ENCODE data around the gene LIPI. TPM values are rescaled to one million over a fixed set of nuclear protein-coding genes. Genes with fewer than 3 reads are reported as not detected.

LIPI gene
- total and polyA plus RNA-seq, 2 experiments from 2014 or later, result not detected

- H3K4me3 ChIP-seq, result no peak overlapping the region
- H2AFZ ChIP-seq, result no peak overlapping the region
- no peak overlapping the region for H3K4me2 ChIP-seq (ENCODE audit: unreplicated experiment)
- H3K9me2 ChIP-seq (ENCODE audit: insufficient read depth), result no peaks in the 10 kb centered on the region
- H4K20me1 ChIP-seq (ENCODE audit: insufficient read depth), result no peaks in the 10 kb centered on the region
- no peak for DNase-seq
- H3F3A ChIP-seq (ENCODE audit: insufficient read depth), result no peaks in the 10 kb centered on the region
- H3K36me3 ChIP-seq (ENCODE audit: low read depth), result no peaks in the 10 kb centered on the region
- H3K27me3 ChIP-seq (replicated peaks; ENCODE audit: insufficient read depth), result no peaks in the 10 kb centered on the region
- in situ Hi-C loops (cut with MboI), result no loop called here
- no peaks in the 10 kb centered on the region for H3K79me2 ChIP-seq (ENCODE audit: insufficient read depth)
- TF ChIP-seq EZH2phosphoT487 (IDR thresholded peaks at IDR 0.05; ENCODE audit: insufficient read depth, low read depth), result no peak
- no peak for TF ChIP-seq EZH2 (IDR thresholded peaks at IDR 0.05; ENCODE audit: insufficient read depth, poor library complexity, severe bottlenecking)
- no peak overlapping the region for H3K9ac ChIP-seq
- H3K27ac ChIP-seq, result no peak overlapping the region
- H3K9me3 ChIP-seq (ENCODE audit: low read depth), result no peaks in the 10 kb centered on the region
- H3K4me1 ChIP-seq (ENCODE audit: insufficient read depth), result no peaks in the 10 kb centered on the region
- WGBS, 2 experiments (ENCODE audit: low coverage in 1 of 2, low lambda C conversion rate in 2 of 2, missing lambda C conversion rate in 2 of 2), result 45 to 55% methylated on average over 2 of the region's 2 CpGs
Measured at GRCh38 chr21:14239281-14239680, 28.5 kb upstream of the LIPI start.

DNA sequence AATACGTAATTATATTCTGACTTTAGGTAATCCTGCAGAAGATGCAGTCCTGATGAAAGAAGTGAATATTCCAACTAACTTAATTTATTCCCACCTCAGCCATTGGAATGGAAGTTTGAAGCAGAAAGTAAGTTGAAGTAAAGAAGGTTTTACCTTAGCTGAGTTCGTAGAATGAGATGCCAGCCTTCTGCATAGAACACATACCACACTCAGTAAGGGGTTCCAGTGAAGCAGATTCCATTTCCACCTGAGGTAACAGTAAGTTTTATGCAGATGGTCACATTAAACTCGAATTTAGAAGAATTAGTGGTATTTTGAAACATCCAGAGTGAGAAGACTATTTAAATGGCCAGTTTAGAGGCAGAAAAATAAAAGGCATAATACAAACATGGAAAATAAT is 25.4 kb upstream of the LIPI start:
- no peak overlapping the region for H2AFZ ChIP-seq
- H3K9me2 ChIP-seq (ENCODE audit: insufficient read depth), result no peaks in the 10 kb centered on the region
- 14 to 24% methylated on average over 3 of the region's 3 CpGs for WGBS, 2 experiments (ENCODE audit: low coverage in 1 of 2, low lambda C conversion rate in 2 of 2, missing lambda C conversion rate in 2 of 2)
- H4K20me1 ChIP-seq (ENCODE audit: insufficient read depth), result no peaks in the 10 kb centered on the region
- no peaks in the 10 kb centered on the region for H3K9me3 ChIP-seq (ENCODE audit: low read depth)
- in situ Hi-C loops (cut with MboI), result no loop called here
- no peaks in the 10 kb centered on the region for H3K79me2 ChIP-seq (ENCODE audit: insufficient read depth)
- H3K27me3 ChIP-seq (replicated peaks; ENCODE audit: insufficient read depth), result no peaks in the 10 kb centered on the region
- H3K27ac ChIP-seq, result no peak overlapping the region
- no peaks in the 10 kb centered on the region for H3F3A ChIP-seq (ENCODE audit: insufficient read depth)
- H3K9ac ChIP-seq, result no peak overlapping the region
- no peak for DNase-seq
- TF ChIP-seq EZH2phosphoT487 (IDR thresholded peaks at IDR 0.05; ENCODE audit: insufficient read depth, low read depth) (no peak), EZH2 (IDR thresholded peaks at IDR 0.05; ENCODE audit: insufficient read depth, poor library complexity, severe bottlenecking) (no peak)
- no peaks in the 10 kb centered on the region for H3K4me1 ChIP-seq (ENCODE audit: insufficient read depth)
- no peak overlapping the region for H3K4me2 ChIP-seq (ENCODE audit: unreplicated experiment)
- no peak overlapping the region for H3K4me3 ChIP-seq
- no peaks in the 10 kb centered on the region for H3K36me3 ChIP-seq (ENCODE audit: low read depth)

DNA sequence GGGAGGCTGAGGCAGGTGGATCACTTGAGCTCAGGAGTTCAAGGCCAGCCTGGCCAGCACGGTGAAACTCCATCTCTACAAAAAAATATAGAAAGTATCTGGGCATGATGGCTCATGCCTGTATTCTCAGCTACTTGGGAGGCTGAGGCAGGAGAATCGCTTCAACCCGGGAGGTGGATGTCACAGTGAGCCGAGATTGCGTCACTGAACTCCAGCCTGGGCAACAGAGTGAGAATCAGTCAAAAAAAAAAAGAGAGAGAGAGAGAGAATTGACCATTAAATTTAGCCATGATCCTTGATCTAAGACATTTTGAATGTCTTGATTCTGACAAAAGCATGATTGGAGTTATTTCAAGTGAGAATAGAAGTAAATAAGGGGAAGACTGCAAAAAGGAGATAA is 24.3 kb upstream of the LIPI start:
- in situ Hi-C loops (cut with MboI), result no loop called here
- H3K4me3 ChIP-seq, result no peak overlapping the region
- H3K27me3 ChIP-seq (replicated peaks; ENCODE audit: insufficient read depth), result no peaks in the 10 kb centered on the region
- no peaks in the 10 kb centered on the region for H4K20me1 ChIP-seq (ENCODE audit: insufficient read depth)
- H3K9me3 ChIP-seq (ENCODE audit: low read depth), result no peaks in the 10 kb centered on the region
- no peak overlapping the region for H3K27ac ChIP-seq
- H3F3A ChIP-seq (ENCODE audit: insufficient read depth), result no peaks in the 10 kb centered on the region
- no peak for TF ChIP-seq EZH2 (IDR thresholded peaks at IDR 0.05; ENCODE audit: insufficient read depth, poor library complexity, severe bottlenecking)
- no peak for TF ChIP-seq EZH2phosphoT487 (IDR thresholded peaks at IDR 0.05; ENCODE audit: insufficient read depth, low read depth)
- no peak overlapping the region for H3K9ac ChIP-seq
- H3K4me1 ChIP-seq (ENCODE audit: insufficient read depth), result no peaks in the 10 kb centered on the region
- no peak overlapping the region for H3K4me2 ChIP-seq (ENCODE audit: unreplicated experiment)
- H2AFZ ChIP-seq, result no peak overlapping the region
- H3K9me2 ChIP-seq (ENCODE audit: insufficient read depth), result no peaks in the 10 kb centered on the region
- no peaks in the 10 kb centered on the region for H3K79me2 ChIP-seq (ENCODE audit: insufficient read depth)
- no peaks in the 10 kb centered on the region for H3K36me3 ChIP-seq (ENCODE audit: low read depth)
- 26 to 35% methylated on average over 5 of the region's 5 CpGs for WGBS, 2 experiments (ENCODE audit: low coverage in 1 of 2, low lambda C conversion rate in 2 of 2, missing lambda C conversion rate in 2 of 2)
- no peak for DNase-seq

- in situ Hi-C loops (cut with MboI), result no loop called here
- Histone ChIP-seq H3K79me2 (ENCODE audit: insufficient read depth) (no peaks in the 10 kb centered on the region), H3F3A (ENCODE audit: insufficient read depth) (no peaks in the 10 kb centered on the region), H3K9me3 (ENCODE audit: low read depth) (no peaks in the 10 kb centered on the region), H3K27me3 (replicated peaks; ENCODE audit: insufficient read depth) (no peaks in the 10 kb centered on the region), H3K4me3 (no peak overlapping the region), H3K4me1 (ENCODE audit: insufficient read depth) (no peaks in the 10 kb centered on the region), H2AFZ (no peak overlapping the region), H3K27ac (no peak overlapping the region), H3K36me3 (ENCODE audit: low read depth) (no peaks in the 10 kb centered on the region), H3K9ac (no peak overlapping the region), H4K20me1 (ENCODE audit: insufficient read depth) (no peaks in the 10 kb centered on the region), H3K4me2 (ENCODE audit: unreplicated experiment) (no peak overlapping the region), H3K9me2 (ENCODE audit: insufficient read depth) (no peaks in the 10 kb centered on the region)
- no peak for DNase-seq
- 0% methylated on average over 1 of the region's 1 CpG for WGBS, 2 experiments (ENCODE audit: low coverage in 1 of 2, low lambda C conversion rate in 2 of 2, missing lambda C conversion rate in 2 of 2)
- TF ChIP-seq EZH2 (IDR thresholded peaks at IDR 0.05; ENCODE audit: insufficient read depth, poor library complexity, severe bottlenecking), result no peak
- no peak for TF ChIP-seq EZH2phosphoT487 (IDR thresholded peaks at IDR 0.05; ENCODE audit: insufficient read depth, low read depth)
Measured at GRCh38 chr21:14229399-14229798, 18.6 kb upstream of the LIPI start.

- Histone ChIP-seq H3F3A (ENCODE audit: insufficient read depth) (no peaks in the 10 kb centered on the region), H3K9me2 (ENCODE audit: insufficient read depth) (no peaks in the 10 kb centered on the region), H3K27ac (no peak overlapping the region), H3K27me3 (replicated peaks; ENCODE audit: insufficient read depth) (no peaks in the 10 kb centered on the region), H4K20me1 (ENCODE audit: insufficient read depth) (no peaks in the 10 kb centered on the region), H3K4me3 (no peak overlapping the region), H3K9me3 (ENCODE audit: low read depth) (no peaks in the 10 kb centered on the region), H3K4me1 (ENCODE audit: insufficient read depth) (no peaks in the 10 kb centered on the region), H3K9ac (no peak overlapping the region), H3K36me3 (ENCODE audit: low read depth) (no peaks in the 10 kb centered on the region), H2AFZ (no peak overlapping the region), H3K79me2 (ENCODE audit: insufficient read depth) (no peaks in the 10 kb centered on the region), H3K4me2 (ENCODE audit: unreplicated experiment) (no peak overlapping the region)
- TF ChIP-seq EZH2 (IDR thresholded peaks at IDR 0.05; ENCODE audit: insufficient read depth, poor library complexity, severe bottlenecking) (no peak), EZH2phosphoT487 (IDR thresholded peaks at IDR 0.05; ENCODE audit: insufficient read depth, low read depth) (no peak)
- 64 to 74% methylated on average over 1 of the region's 1 CpG for WGBS, 2 experiments (ENCODE audit: low coverage in 1 of 2, low lambda C conversion rate in 2 of 2, missing lambda C conversion rate in 2 of 2)
- DNase-seq, result no peak
- in situ Hi-C loops (cut with MboI), result no loop called here
Measured at GRCh38 chr21:14223365-14223764, 12.6 kb upstream of the LIPI start.

Measured in GM23248 (cell line).